Mononuclear cell (primary cell): ENCODE measurements around the gene TBC1D22A. TPM values are rescaled to one million over a fixed set of nuclear protein-coding genes. Genes with fewer than 3 reads are reported as not detected.

Source experiments
- H3K27me3 ChIP-seq: 2 replicates; pipeline ENCODE4 v1.6.0; 2011; ENCODE audit warnings: low read length, control low read depth; ENCODE audit not compliant: insufficient read depth
- H3K4me1 ChIP-seq: 2 replicates; pipeline ENCODE4 v1.5.1; 2011; ENCODE audit warnings: mild to moderate bottlenecking, low read length, control low read depth; ENCODE audit not compliant: insufficient read depth
- H3K4me3 ChIP-seq: 2 replicates; pipeline ENCODE4 v1.5.1; 2011; ENCODE audit warnings: mild to moderate bottlenecking, low read length, moderate library complexity
- H3K9me3 ChIP-seq: 2 replicates; pipeline ENCODE4 v1.5.1; 2011; ENCODE audit warnings: low read depth, mild to moderate bottlenecking, control low read depth, low read length
- total RNA-seq: library from RNA; depleted of rRNA; stranded (reverse); fragments of >200 nt; gene quantifications from one replicate; pipeline ENCODE4 v1.2.3, GENCODE V29; 2012

The TBC1D22A gene
- total RNA-seq, 1 donor = 14.1 TPM

GRCh38 chr22:47060718-47061117 is 298.3 kb downstream of the TBC1D22A start:
- H3K4me3 ChIP-seq = no peak overlapping the region
- H3K4me1 ChIP-seq = no peaks in the 10 kb centered on the region
- no peaks in the 10 kb centered on the region for H3K9me3 ChIP-seq
- H3K27me3 ChIP-seq = no peaks in the 10 kb centered on the region

- H3K4me1 ChIP-seq = no peaks in the 10 kb centered on the region
- H3K4me3 ChIP-seq = no peak overlapping the region
- H3K27me3 ChIP-seq = no peaks in the 10 kb centered on the region
- H3K9me3 ChIP-seq = no peaks in the 10 kb centered on the region
These were observed 298.8 kb downstream of the TBC1D22A start for GRCh38 chr22:47061226-47061625.

- no peaks in the 10 kb centered on the region for H3K9me3 ChIP-seq
- no peaks in the 10 kb centered on the region for H3K27me3 ChIP-seq
- H3K4me1 ChIP-seq = no peaks in the 10 kb centered on the region
- no peak overlapping the region for H3K4me3 ChIP-seq
These were observed 299.7 kb downstream of the TBC1D22A start for GRCh38 chr22:47062126-47062525.

- Histone ChIP-seq H3K9me3 (no peaks in the 10 kb centered on the region), H3K27me3 (no peaks in the 10 kb centered on the region), H3K4me3 (no peak overlapping the region), H3K4me1 (no peaks in the 10 kb centered on the region)
These were observed 300.6 kb downstream of the TBC1D22A start for GRCh38 chr22:47063071-47063509.

GRCh38 chr22:47063606-47064005 is 301.2 kb downstream of the TBC1D22A start:
- no peak overlapping the region for H3K4me3 ChIP-seq
- no peaks in the 10 kb centered on the region for H3K9me3 ChIP-seq
- no peaks in the 10 kb centered on the region for H3K27me3 ChIP-seq
- no peaks in the 10 kb centered on the region for H3K4me1 ChIP-seq

GRCh38 chr22:47064016-47064415 is 301.6 kb downstream of the TBC1D22A start:
- no peaks in the 10 kb centered on the region for H3K4me1 ChIP-seq
- no peaks in the 10 kb centered on the region for H3K9me3 ChIP-seq
- no peaks in the 10 kb centered on the region for H3K27me3 ChIP-seq
- no peak overlapping the region for H3K4me3 ChIP-seq

GRCh38 chr22:47064416-47064815 is 302.0 kb downstream of the TBC1D22A start:
- H3K4me3 ChIP-seq = no peak overlapping the region
- H3K27me3 ChIP-seq = no peaks in the 10 kb centered on the region
- H3K4me1 ChIP-seq = no peaks in the 10 kb centered on the region
- no peaks in the 10 kb centered on the region for H3K9me3 ChIP-seq

GRCh38 chr22:47065756-47066615 is 303.5 kb downstream of the TBC1D22A start:
- Histone ChIP-seq H3K27me3 (no peaks in the 10 kb centered on the region), H3K4me1 (no peaks in the 10 kb centered on the region), H3K4me3 (no peak overlapping the region), H3K9me3 (no peaks in the 10 kb centered on the region)

GRCh38 chr22:47066616-47066905 is 304.1 kb downstream of the TBC1D22A start:
- Histone ChIP-seq H3K4me3 (no peak overlapping the region), H3K27me3 (no peaks in the 10 kb centered on the region), H3K9me3 (no peaks in the 10 kb centered on the region), H3K4me1 (no peaks in the 10 kb centered on the region)

GRCh38 chr22:47067321-47067890 is 305.0 kb downstream of the TBC1D22A start:
- H3K9me3 ChIP-seq = no peaks in the 10 kb centered on the region
- H3K27me3 ChIP-seq = no peaks in the 10 kb centered on the region
- H3K4me1 ChIP-seq = no peaks in the 10 kb centered on the region
- H3K4me3 ChIP-seq = no peak overlapping the region

GRCh38 chr22:47067911-47068625 is 305.6 kb downstream of the TBC1D22A start:
- Histone ChIP-seq H3K4me1 (no peaks in the 10 kb centered on the region), H3K4me3 (no peak overlapping the region), H3K9me3 (no peaks in the 10 kb centered on the region), H3K27me3 (no peaks in the 10 kb centered on the region)

GRCh38 chr22:47068626-47068996 is 306.2 kb downstream of the TBC1D22A start:
- Histone ChIP-seq H3K4me3 (no peak overlapping the region), H3K9me3 (no peaks in the 10 kb centered on the region), H3K27me3 (no peaks in the 10 kb centered on the region), H3K4me1 (no peaks in the 10 kb centered on the region)

- H3K4me1 ChIP-seq = no peaks in the 10 kb centered on the region
- H3K27me3 ChIP-seq = no peaks in the 10 kb centered on the region
- no peaks in the 10 kb centered on the region for H3K9me3 ChIP-seq
- no peak overlapping the region for H3K4me3 ChIP-seq
These were observed 306.8 kb downstream of the TBC1D22A start for GRCh38 chr22:47069270-47069669.

GRCh38 chr22:47071078-47071806 is 308.8 kb downstream of the TBC1D22A start:
- no peaks in the 10 kb centered on the region for H3K27me3 ChIP-seq
- H3K9me3 ChIP-seq = peaks cover 9% of the 10 kb centered on the region
- H3K4me1 ChIP-seq = no peaks in the 10 kb centered on the region
- H3K4me3 ChIP-seq = no peak overlapping the region
